ENCODE results near the gene AKAP5.

AKAP5 gene

GRCh38 chr14:64417771-64418125, 47.6 kb upstream of the AKAP5 start:
- TF ChIP-seq TEAD4 (IDR thresholded peaks at IDR 0.05) = no peak
- no peak for TF ChIP-seq ZBTB7A (IDR thresholded peaks at IDR 0.05; ENCODE audit: low read depth)

- TF ChIP-seq EGR1 (IDR thresholded peaks at IDR 0.05) = no peak
- TF ChIP-seq ZBTB7A (IDR thresholded peaks at IDR 0.05; ENCODE audit: low read depth) = no peak
- no peak for TF ChIP-seq FOXM1 (IDR thresholded peaks at IDR 0.05; ENCODE audit: borderline replicate concordance, low read depth)
- no peak for TF ChIP-seq EP300 (IDR thresholded peaks at IDR 0.05; ENCODE audit: borderline replicate concordance)
- no peak for TF ChIP-seq TAF1 (IDR thresholded peaks at IDR 0.05; ENCODE audit: low read depth)
- no peak for TF ChIP-seq TCF12 (IDR thresholded peaks at IDR 0.05; ENCODE audit: low read depth)
- no peak for TF ChIP-seq REST (IDR thresholded peaks at IDR 0.05; ENCODE audit: low read depth)
- no peak for TF ChIP-seq CEBPB (IDR thresholded peaks at IDR 0.05)
- TF ChIP-seq MAX (IDR thresholded peaks at IDR 0.05) = no peak
- no peak for TF ChIP-seq TEAD4 (IDR thresholded peaks at IDR 0.05)
- TF ChIP-seq RAD21 (IDR thresholded peaks at IDR 0.05; ENCODE audit: low read depth) = no peak
- no peak for TF ChIP-seq NFIC (IDR thresholded peaks at IDR 0.05)
- no peak for TF ChIP-seq YY1 (IDR thresholded peaks at IDR 0.05; ENCODE audit: low read depth)
- no peak for TF ChIP-seq USF1 (IDR thresholded peaks at IDR 0.05)
- no peak for TF ChIP-seq CREB1 (IDR thresholded peaks at IDR 0.05; ENCODE audit: low read depth)
These were observed 46.3 kb upstream of the AKAP5 start for GRCh38 chr14:64419003-64419402.

GRCh38 chr14:64421166-64421565, 44.1 kb upstream of the AKAP5 start:
- TF ChIP-seq RAD21 (IDR thresholded peaks at IDR 0.05; ENCODE audit: low read depth) = no peak
- TF ChIP-seq CEBPB (IDR thresholded peaks at IDR 0.05) = no peak
- TF ChIP-seq EP300 (IDR thresholded peaks at IDR 0.05; ENCODE audit: borderline replicate concordance) = no peak
- TF ChIP-seq ZBTB7A (IDR thresholded peaks at IDR 0.05; ENCODE audit: low read depth) = no peak
- TF ChIP-seq TCF12 (IDR thresholded peaks at IDR 0.05; ENCODE audit: low read depth) = no peak
- no peak for TF ChIP-seq EGR1 (IDR thresholded peaks at IDR 0.05)
- no peak for TF ChIP-seq TEAD4 (IDR thresholded peaks at IDR 0.05)
- no peak for TF ChIP-seq YY1 (IDR thresholded peaks at IDR 0.05; ENCODE audit: low read depth)
- no peak for TF ChIP-seq FOXM1 (IDR thresholded peaks at IDR 0.05; ENCODE audit: borderline replicate concordance, low read depth)
- no peak for TF ChIP-seq NFIC (IDR thresholded peaks at IDR 0.05)
- no peak for TF ChIP-seq USF1 (IDR thresholded peaks at IDR 0.05)
- no peak for TF ChIP-seq REST (IDR thresholded peaks at IDR 0.05; ENCODE audit: low read depth)

GRCh38 chr14:64422005-64422404, 43.3 kb upstream of the AKAP5 start:
- no peak for TF ChIP-seq REST (IDR thresholded peaks at IDR 0.05; ENCODE audit: low read depth)
- no peak for TF ChIP-seq CREB1 (IDR thresholded peaks at IDR 0.05; ENCODE audit: low read depth)
- TF ChIP-seq YY1 (IDR thresholded peaks at IDR 0.05; ENCODE audit: low read depth) = no peak

- no peak for TF ChIP-seq TCF12 (IDR thresholded peaks at IDR 0.05; ENCODE audit: low read depth)
- no peak for TF ChIP-seq CEBPB (IDR thresholded peaks at IDR 0.05)
- no peak for TF ChIP-seq FOXM1 (IDR thresholded peaks at IDR 0.05; ENCODE audit: borderline replicate concordance, low read depth)
- no peak for TF ChIP-seq NFIC (IDR thresholded peaks at IDR 0.05)
- TF ChIP-seq TAF1 (IDR thresholded peaks at IDR 0.05; ENCODE audit: low read depth) = no peak
- TF ChIP-seq CREB1 (IDR thresholded peaks at IDR 0.05; ENCODE audit: low read depth) = no peak
These were observed 42.5 kb upstream of the AKAP5 start for GRCh38 chr14:64422756-64423155.

- TF ChIP-seq EP300 (IDR thresholded peaks at IDR 0.05; ENCODE audit: borderline replicate concordance) (no peak), USF1 (IDR thresholded peaks at IDR 0.05) (no peak), MAX (IDR thresholded peaks at IDR 0.05) (no peak), TCF12 (IDR thresholded peaks at IDR 0.05; ENCODE audit: low read depth) (no peak), TAF1 (IDR thresholded peaks at IDR 0.05; ENCODE audit: low read depth) (no peak), ZBTB7A (IDR thresholded peaks at IDR 0.05; ENCODE audit: low read depth) (no peak), CEBPB (IDR thresholded peaks at IDR 0.05) (no peak), YY1 (IDR thresholded peaks at IDR 0.05; ENCODE audit: low read depth) (no peak), NFIC (IDR thresholded peaks at IDR 0.05) (no peak), EGR1 (IDR thresholded peaks at IDR 0.05) (no peak), FOXM1 (IDR thresholded peaks at IDR 0.05; ENCODE audit: borderline replicate concordance, low read depth) (no peak), CREB1 (IDR thresholded peaks at IDR 0.05; ENCODE audit: low read depth) (no peak), REST (IDR thresholded peaks at IDR 0.05; ENCODE audit: low read depth) (no peak), RAD21 (IDR thresholded peaks at IDR 0.05; ENCODE audit: low read depth) (no peak), TEAD4 (IDR thresholded peaks at IDR 0.05) (no peak)
These were observed 41.3 kb upstream of the AKAP5 start for GRCh38 chr14:64423987-64424386.

Data from Ishikawa (cell line).